Amniotic epithelial cell (primary cell): Measurements from ENCODE around the gene STC2.
A peak's percentile ranks its signal among the peaks of the same experiment; 100 is the strongest.
"Not testable (repeated sequence)": the region's sequence is repeated elsewhere in the genome, so short reads cannot be mapped to it uniquely, and the experiment has no call there.

ENCODE experiments used
- DNase-seq: peaks from one replicate; pipeline ENCODE4 v3.0.0-alpha.2; 2010; ENCODE audit warnings: low read depth

The STC2 gene

GRCh38 chr5:173296737-173297676 is 31.2 kb downstream of the STC2 start:
- no peak for DNase-seq

- no peak for DNase-seq
Observed at GRCh38 chr5:173295796-173296195, 32.4 kb downstream of the STC2 start.

- no peak for DNase-seq
Observed at GRCh38 chr5:173294673-173295320, 33.4 kb downstream of the STC2 start.

- DNase-seq = peak; percentile 54
Observed at GRCh38 chr5:173293817-173294672, 34.2 kb downstream of the STC2 start.

GRCh38 chr5:173291722-173292658 is 36.2 kb downstream of the STC2 start:
- peak; percentile 79 for DNase-seq

GRCh38 chr5:173290477-173291131 is 37.6 kb downstream of the STC2 start:
- DNase-seq = peak; percentile 79

- DNase-seq = no peak
Observed at GRCh38 chr5:173289372-173289771, 38.8 kb downstream of the STC2 start.

GRCh38 chr5:173288632-173289031 is 39.6 kb downstream of the STC2 start:
- no peak for DNase-seq

- no peak for DNase-seq
Observed at GRCh38 chr5:173287086-173287485, 41.1 kb downstream of the STC2 start.

- DNase-seq = not testable (repeated sequence)
Observed at GRCh38 chr5:173284343-173284958, 43.8 kb downstream of the STC2 start.

GRCh38 chr5:173283318-173284288 is 44.6 kb downstream of the STC2 start:
- peak; percentile 33 for DNase-seq

GRCh38 chr5:173282916-173283315 is 45.3 kb downstream of the STC2 start:
- DNase-seq = no peak

- DNase-seq = no peak
Observed at GRCh38 chr5:173281910-173282309, 46.3 kb downstream of the STC2 start.

- DNase-seq = no peak
Observed at GRCh38 chr5:173279166-173279565, 49.0 kb downstream of the STC2 start.

GRCh38 chr5:173278641-173279040 is 49.6 kb downstream of the STC2 start:
- no peak for DNase-seq

GRCh38 chr5:173278172-173278571 is 50.0 kb downstream of the STC2 start:
- DNase-seq = no peak

- DNase-seq = no peak
Observed at GRCh38 chr5:173274771-173275170, 53.4 kb downstream of the STC2 start.

- DNase-seq = no peak
Observed at GRCh38 chr5:173271419-173271818, 56.8 kb downstream of the STC2 start.
